HG03045 (cell line): Measurements from ENCODE around the gene MAN2B2.
"Not testable (repeated sequence)": the region's sequence is repeated elsewhere in the genome, so short reads cannot be mapped to it uniquely, and the experiment has no call there.

Source experiments
- ATAC-seq: cut with Tn5 transposase; IDR thresholded peaks from one replicate; pipeline ENCODE4 v1.9.1; 2021; ENCODE audit warnings: mild to moderate bottlenecking, moderate library complexity; ENCODE audit not compliant: unreplicated experiment

The MAN2B2 gene

GRCh38 chr4:6665320-6665654 is 90.3 kb downstream of the MAN2B2 start:
- no peak for ATAC-seq

GRCh38 chr4:6668391-6668790 is 93.4 kb downstream of the MAN2B2 start:
- no peak for ATAC-seq

GRCh38 chr4:6671648-6672047 is 96.7 kb downstream of the MAN2B2 start:
- no peak for ATAC-seq

- ATAC-seq: no peak
These were observed 97.1 kb downstream of the MAN2B2 start for GRCh38 chr4:6672131-6672530.

- ATAC-seq: not testable (repeated sequence)
These were observed 97.7 kb downstream of the MAN2B2 start for GRCh38 chr4:6672541-6673190.
